Duodenal mucosa (tissue), 2 donors: ENCODE results near the gene DOK4.

Source experiments
- H3K27ac ChIP-seq: one replicate; pipeline ENCODE4 v1.7.0; 2013; ENCODE audit warnings: low read depth, low read length
- H3K27me3 ChIP-seq, 2 donors: one replicate each; pipeline ENCODE4 v1.7.0; 2013; ENCODE audit warnings: low read length in 2 of 2, control low read depth in 1 of 2; ENCODE audit not compliant: insufficient read depth in 2 of 2, control insufficient read depth in 1 of 2
- H3K36me3 ChIP-seq, 2 donors: one replicate each; pipeline ENCODE4 v1.7.0; 2013; ENCODE audit warnings: low read length in 2 of 2, control low read depth in 1 of 2; ENCODE audit not compliant: insufficient read depth in 2 of 2, control insufficient read depth in 1 of 2
- H3K4me1 ChIP-seq, 2 donors: one replicate each; pipeline ENCODE4 v1.7.0; 2013; ENCODE audit warnings: low read length in 2 of 2, control low read depth in 1 of 2; ENCODE audit not compliant: insufficient read depth in 2 of 2, control insufficient read depth in 1 of 2
- H3K4me3 ChIP-seq, 2 donors: one replicate each; pipeline ENCODE4 v1.7.0; 2013; ENCODE audit warnings: low read length in 2 of 2, low read depth in 1 of 2
- H3K9ac ChIP-seq, 2 donors: one replicate each; pipeline ENCODE4 v1.7.0; 2013; ENCODE audit warnings: low read length in 2 of 2, low read depth in 1 of 2
- H3K9me3 ChIP-seq, 2 donors: one replicate each; pipeline ENCODE4 v1.7.0; 2013; ENCODE audit warnings: low read length in 2 of 2, control low read depth in 1 of 2; ENCODE audit not compliant: control insufficient read depth in 1 of 2

The DOK4 gene

GRCh38 chr16:57519796-57520360, 33.6 kb upstream of the DOK4 start:
- no peak overlapping the region for H3K9ac ChIP-seq
- no peaks in the 10 kb centered on the region for H3K27me3 ChIP-seq
- peaks cover 0 to 6% of the 10 kb centered on the region in 2 donors for H3K36me3 ChIP-seq

DNA sequence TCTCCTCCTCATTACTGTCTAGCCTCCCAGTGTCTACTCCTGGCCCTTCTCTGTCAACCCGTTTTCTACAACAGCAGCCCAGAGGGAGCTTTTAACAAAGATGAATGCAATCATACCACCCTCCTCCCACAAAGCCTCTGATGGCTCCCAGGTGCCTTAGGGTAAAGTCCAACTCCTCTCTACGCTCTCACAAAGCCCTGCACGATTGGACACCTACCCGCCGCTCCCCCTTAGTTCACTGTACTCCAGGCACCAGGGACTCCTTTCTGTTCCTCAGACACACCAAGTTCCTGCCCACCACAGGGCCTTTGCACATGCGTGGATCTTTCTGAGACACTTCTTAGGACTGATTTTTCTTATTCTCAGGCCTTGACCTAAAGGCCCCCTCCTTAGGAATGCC, 32.6 kb upstream of the DOK4 start:
- Histone ChIP-seq H3K36me3 (peaks cover 0 to 6% of the 10 kb centered on the region in 2 donors), H3K9ac (no peak overlapping the region), H3K4me1 (peaks cover 7 to 10% of the 10 kb centered on the region in 2 donors), H3K4me3 (no peak overlapping the region), H3K27ac (no peak overlapping the region), H3K27me3 (no peaks in the 10 kb centered on the region), H3K9me3 (no peaks in the 10 kb centered on the region)

More at GRCh38 chr16:57519796-57520360, 33.6 kb upstream of the DOK4 start:
- H3K9me3 ChIP-seq = no peaks in the 10 kb centered on the region
- H3K4me1 ChIP-seq = peaks cover 7 to 10% of the 10 kb centered on the region in 2 donors
- H3K4me3 ChIP-seq = no peak overlapping the region
- no peak overlapping the region for H3K27ac ChIP-seq

- peaks cover 0 to 6% of the 10 kb centered on the region in 2 donors for H3K36me3 ChIP-seq
- H3K27ac ChIP-seq = no peak overlapping the region
- H3K9me3 ChIP-seq = no peaks in the 10 kb centered on the region
- H3K4me3 ChIP-seq = no peak overlapping the region
- H3K9ac ChIP-seq = no peak overlapping the region
- H3K27me3 ChIP-seq = no peaks in the 10 kb centered on the region
- H3K4me1 ChIP-seq = peaks cover 7 to 10% of the 10 kb centered on the region in 2 donors
These were observed 32.2 kb upstream of the DOK4 start for GRCh38 chr16:57518520-57518919.

DNA sequence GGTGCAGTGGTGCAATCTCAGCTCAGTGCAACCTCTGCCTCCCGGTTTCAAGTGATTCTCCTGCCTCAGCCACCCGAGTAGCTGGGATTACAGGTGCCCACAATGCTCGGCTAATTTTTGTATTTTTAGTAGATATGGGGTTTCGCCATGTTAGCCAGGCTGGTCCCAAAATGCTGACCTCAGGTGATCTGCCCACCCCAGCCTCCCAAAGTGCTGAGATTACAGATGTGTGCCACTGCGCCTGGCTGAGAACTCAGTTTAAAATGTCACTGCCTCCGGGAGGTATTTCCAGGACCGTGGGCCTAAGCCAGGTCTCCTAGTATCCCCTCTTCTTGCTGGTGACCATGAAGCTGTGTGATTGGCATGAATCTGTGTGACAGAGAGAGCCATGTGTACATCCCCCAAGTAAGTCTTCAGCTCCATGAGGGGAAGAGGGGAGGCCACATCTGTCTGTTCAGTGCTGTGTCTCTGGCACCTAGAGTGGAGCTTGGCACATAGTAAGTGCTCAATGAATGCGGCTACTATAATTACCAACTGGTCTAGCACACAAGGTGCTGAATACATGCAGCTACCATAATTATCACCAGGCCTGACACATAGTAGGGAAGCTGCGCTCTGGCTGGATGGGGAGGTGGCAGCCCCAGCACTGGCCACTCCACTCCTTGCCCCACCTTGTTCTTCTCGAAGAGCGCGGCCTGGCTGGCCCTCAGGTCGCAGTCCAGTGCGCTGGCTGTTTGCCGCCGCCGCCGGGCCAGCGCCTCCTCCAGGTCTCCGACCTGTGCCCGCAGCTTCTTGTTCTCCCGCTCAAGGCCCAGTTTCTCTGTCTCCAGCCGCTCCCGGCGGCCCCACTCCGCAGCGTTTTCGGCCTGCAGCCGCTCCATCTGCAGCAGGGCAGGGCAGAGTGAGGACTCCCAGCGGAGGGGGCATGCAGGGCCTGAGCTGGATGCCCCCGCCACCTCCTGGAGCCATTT, 31.4 kb upstream of the DOK4 start:
- no peaks in the 10 kb centered on the region for H3K9me3 ChIP-seq
- H3K36me3 ChIP-seq = peaks cover 0 to 6% of the 10 kb centered on the region in 2 donors
- H3K9ac ChIP-seq = no peak overlapping the region
- no peak overlapping the region for H3K27ac ChIP-seq
- peaks cover 7 to 10% of the 10 kb centered on the region in 2 donors for H3K4me1 ChIP-seq
- H3K27me3 ChIP-seq = no peaks in the 10 kb centered on the region
- H3K4me3 ChIP-seq = no peak overlapping the region

DNA sequence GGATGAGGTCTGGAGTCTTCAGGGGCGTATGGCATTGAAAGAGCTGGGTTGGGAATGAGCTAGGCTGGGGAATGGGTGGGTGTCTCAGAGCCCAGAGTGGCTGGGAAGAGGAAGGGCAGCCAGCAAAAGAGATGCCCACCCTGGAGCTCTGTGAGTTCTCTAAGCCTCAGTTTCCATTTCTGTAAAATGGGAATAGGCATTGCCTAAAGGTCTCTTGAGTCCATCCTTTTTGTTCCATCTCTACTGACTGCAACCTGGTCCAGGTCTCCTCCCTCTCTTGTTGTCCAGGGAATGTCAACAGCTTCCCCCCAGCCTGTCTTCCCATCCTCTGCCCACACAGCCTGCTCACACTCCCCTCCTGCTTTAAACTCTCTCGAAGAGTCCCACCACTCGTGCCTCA, 30.5 kb upstream of the DOK4 start:
- Histone ChIP-seq H3K36me3 (peaks cover 0 to 6% of the 10 kb centered on the region in 2 donors), H3K9ac (no peak overlapping the region), H3K4me3 (no peak overlapping the region), H3K27me3 (no peaks in the 10 kb centered on the region), H3K4me1 (peaks cover 4 to 10% of the 10 kb centered on the region in 2 donors), H3K9me3 (no peaks in the 10 kb centered on the region), H3K27ac (no peak overlapping the region)

GRCh38 chr16:57516176-57516725, 30.0 kb upstream of the DOK4 start:
- Histone ChIP-seq H3K9me3 (no peaks in the 10 kb centered on the region), H3K4me3 (no peak overlapping the region), H3K36me3 (peaks cover 0 to 6% of the 10 kb centered on the region in 2 donors), H3K4me1 (peaks cover 4 to 10% of the 10 kb centered on the region in 2 donors), H3K9ac (no peak overlapping the region), H3K27me3 (no peaks in the 10 kb centered on the region), H3K27ac (no peak overlapping the region)

DNA sequence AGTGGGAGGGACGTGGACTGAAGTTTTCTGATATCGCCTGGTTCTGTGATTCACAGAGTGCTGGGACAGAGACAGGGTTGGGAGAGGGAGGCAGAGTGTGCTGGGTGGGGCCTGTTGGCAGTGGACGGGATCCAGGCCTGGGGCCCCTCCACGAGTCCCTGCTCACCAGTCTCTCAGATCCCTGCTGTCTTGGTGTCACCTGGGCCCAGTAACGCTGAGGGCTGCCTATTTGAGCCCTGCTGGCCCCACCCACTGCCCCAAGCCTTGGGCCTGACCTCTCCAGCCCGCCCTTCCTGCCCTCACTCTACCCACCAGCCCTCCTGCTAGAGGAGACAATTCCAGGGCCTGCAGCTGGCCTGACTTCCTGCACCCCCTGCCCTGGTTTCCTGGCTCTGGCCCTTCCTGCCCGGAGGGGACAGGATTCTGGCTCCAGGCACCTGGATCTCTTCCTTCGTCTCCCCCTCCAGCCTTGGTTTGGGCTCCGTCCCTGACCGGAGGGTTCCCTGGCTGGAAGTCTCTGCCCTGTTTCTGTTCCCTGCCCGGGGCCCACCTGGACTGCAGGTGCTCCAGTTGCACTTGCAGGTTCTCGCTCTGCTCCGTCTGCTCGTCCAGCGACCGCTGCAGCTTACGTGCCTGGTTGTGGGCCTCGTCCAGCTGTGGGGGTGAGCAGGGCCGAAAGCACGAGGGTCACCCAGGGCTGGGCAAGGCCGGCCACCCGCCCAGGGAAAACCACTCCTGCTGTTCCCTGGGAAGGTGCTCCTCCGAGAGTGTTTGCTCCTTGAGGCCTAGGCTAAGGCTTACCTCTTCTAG, 28.7 kb upstream of the DOK4 start:
- H3K36me3 ChIP-seq = peaks cover 0 to 6% of the 10 kb centered on the region in 2 donors
- peaks cover 4 to 11% of the 10 kb centered on the region in 2 donors for H3K4me1 ChIP-seq
- H3K27me3 ChIP-seq = no peaks in the 10 kb centered on the region
- no peaks in the 10 kb centered on the region for H3K9me3 ChIP-seq
- H3K27ac ChIP-seq = no peak overlapping the region
- no peak overlapping the region for H3K4me3 ChIP-seq
- no peak overlapping the region for H3K9ac ChIP-seq

- no peak overlapping the region for H3K4me3 ChIP-seq
- H3K27ac ChIP-seq = no peak overlapping the region
- H3K27me3 ChIP-seq = no peaks in the 10 kb centered on the region
- H3K4me1 ChIP-seq = peaks cover 0 to 6% of the 10 kb centered on the region in 2 donors
- no peaks in the 10 kb centered on the region for H3K9me3 ChIP-seq
- H3K36me3 ChIP-seq = peaks cover 0 to 6% of the 10 kb centered on the region in 2 donors
- H3K9ac ChIP-seq = no peak overlapping the region
These were observed 28.1 kb upstream of the DOK4 start for GRCh38 chr16:57514371-57514770.

DNA sequence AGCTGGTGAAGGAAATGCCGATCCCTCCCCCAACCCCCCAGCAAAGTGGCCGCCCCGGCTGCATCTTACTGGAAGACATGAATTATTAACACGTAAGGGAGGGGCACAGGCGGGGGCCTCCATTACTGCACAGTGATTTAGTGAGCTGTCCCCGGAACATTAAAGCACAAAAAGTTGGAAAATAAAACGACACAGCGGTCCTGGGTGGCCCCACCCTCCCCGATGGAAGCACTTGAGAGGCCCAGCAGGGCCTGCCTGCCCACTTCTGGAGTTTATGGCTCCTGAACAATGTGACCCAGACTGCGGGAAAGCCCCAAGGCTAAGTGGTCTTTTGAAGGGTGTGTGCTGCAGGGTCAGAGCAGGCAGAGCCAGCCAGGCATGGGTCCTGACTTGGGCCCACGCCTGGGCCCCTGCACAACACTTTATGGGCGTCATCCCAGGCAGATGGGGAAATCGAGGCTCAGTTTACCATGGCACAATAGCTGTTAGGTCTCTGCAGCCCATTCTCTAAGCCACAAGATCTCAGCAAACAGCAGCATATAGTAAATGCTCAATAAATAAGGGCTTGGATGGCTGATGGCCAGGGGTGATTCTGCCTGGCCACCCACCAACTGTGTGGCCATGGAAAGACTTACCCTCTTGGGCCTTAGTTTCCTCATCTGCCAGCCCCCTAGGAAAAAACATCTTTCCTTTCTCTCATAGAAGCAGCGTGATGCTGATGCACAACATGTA, 27.2 kb upstream of the DOK4 start:
- H3K4me1 ChIP-seq = peaks cover 0 to 3% of the 10 kb centered on the region in 2 donors
- H3K27ac ChIP-seq = no peak overlapping the region
- no peaks in the 10 kb centered on the region for H3K27me3 ChIP-seq
- peaks cover 0 to 6% of the 10 kb centered on the region in 2 donors for H3K36me3 ChIP-seq
- H3K4me3 ChIP-seq = no peak overlapping the region
- no peak overlapping the region for H3K9ac ChIP-seq
- no peaks in the 10 kb centered on the region for H3K9me3 ChIP-seq
